A549 (cell line): ENCODE data around the gene ADD1. TPM values are rescaled to one million over a fixed set of nuclear protein-coding genes. Genes with fewer than 3 reads are reported as not detected.
"Not testable (repeated sequence)": the region's sequence is repeated elsewhere in the genome, so short reads cannot be mapped to it uniquely, and the experiment has no call there.

Source experiments
- ATAC-seq, 2 experiments: fragments of 200-7000 bp in 1 of 2; fragments of >200 bp in 1 of 2; cut with Nextera tagmentation in 1 of 2; cut with Tn5 transposase in 1 of 2; 3 replicates each; pipeline versions ENCODE4 v1.8.0 to v1.9.1; 2018 to 2020; ENCODE audit warnings: mild to moderate bottlenecking in 1 of 2, moderate library complexity in 1 of 2
- CTCF ChIA-PET: fragments of 300-600 bp; sonication (Branson Sonifier 250); formaldehyde crosslinking; extraction: SDS; loops from one replicate; lab custom pipeline; 2021; ENCODE audit warnings: antibody characterized with exemption, inconsistent platforms; lab: Yijun Ruan, JAX
- POLR2A ChIA-PET: fragments of 350-600 bp; formaldehyde crosslinking; extraction: SDS; loops from one replicate; lab custom pipeline; 2021; ENCODE audit warnings: antibody characterized with exemption, inconsistent platforms; lab: Yijun Ruan, JAX
- DNase-seq, 2 experiments: peaks; one replicate each; pipeline versions ENCODE4 v3.0.0 to v3.0.0-alpha.2; 2011 to 2016; ENCODE audit warnings: low read depth in 1 of 2, low spot score in 1 of 2
- FAIRE-seq: peaks from 2 replicates; lab custom pipeline; 2011; peaks lifted over from hg19 to GRCh38; lab: Jason Lieb, UNC
- H3K27ac ChIP-seq, 2 experiments: fragments of >200 bp; sonication (Bioruptor Twin); formaldehyde crosslinking; 3 replicates each; pipeline ENCODE4 v1.5.1; 2016 to 2017
- H3K4me1 ChIP-seq: fragments of >200 bp; sonication (Bioruptor Twin); formaldehyde crosslinking; 3 replicates; pipeline ENCODE4 v1.6.1; 2016
- H3K4me2 ChIP-seq: fragments of >200 bp; sonication (Bioruptor Twin); formaldehyde crosslinking; 3 replicates; pipeline ENCODE4 v1.6.1; 2016
- H3K4me3 ChIP-seq: fragments of >200 bp; sonication (Bioruptor Twin); formaldehyde crosslinking; 3 replicates; pipeline ENCODE4 v1.5.1; 2016
- H3K9me3 ChIP-seq: fragments of >200 bp; sonication (Bioruptor Twin); formaldehyde crosslinking; 3 replicates; pipeline ENCODE4 v1.6.1; 2016
- BHLHE40 ChIP-seq: IDR thresholded peaks from 2 replicates; pipeline ENCODE4 v1.6.1; 2012; ENCODE audit warnings: low read depth, low read length, inconsistent platforms
- CBX2 ChIP-seq: fragments of 200-600 bp; sonication (generic); IDR thresholded peaks from 2 replicates; pipeline ENCODE4 v1.6.1; 2016; ENCODE audit warnings: low read depth, mild to moderate bottlenecking, borderline replicate concordance
- CBX8 ChIP-seq: fragments of 200-600 bp; sonication (generic); IDR thresholded peaks from 2 replicates; pipeline ENCODE4 v1.6.1; 2016
- CHD2 ChIP-seq: fragments of 150-350 bp; IDR thresholded peaks from 2 replicates; pipeline ENCODE4 v1.6.1; 2014; ENCODE audit warnings: low read length; ENCODE audit not compliant: partially characterized antibody
- CHD4 ChIP-seq: fragments of 200-600 bp; sonication (generic); IDR thresholded peaks from 2 replicates; pipeline ENCODE4 v1.6.1; 2016; ENCODE audit warnings: antibody characterized with exemption, mild to moderate bottlenecking, borderline replicate concordance
- EHF ChIP-seq: fragments of 250-450 bp; sonication (Bioruptor Pico); IDR thresholded peaks from 2 replicates; pipeline ENCODE4 v1.5.0; 2020; ENCODE audit warnings: mild to moderate bottlenecking
- EHMT2 ChIP-seq: fragments of 200-600 bp; sonication (generic); IDR thresholded peaks from 2 replicates; pipeline ENCODE4 v1.6.1; 2016; ENCODE audit warnings: antibody characterized with exemption, low read depth, mild to moderate bottlenecking, moderate library complexity
- EP300 ChIP-seq, 2 experiments: fragments of >200 bp; sonication (Bioruptor Twin); formaldehyde crosslinking; IDR thresholded peaks; 2 replicates in 1 of 2; 3 replicates in 1 of 2; pipeline ENCODE4 v1.6.1; 2016 to 2017
- ESRRA ChIP-seq: fragments of 150-350 bp; IDR thresholded peaks from 2 replicates; pipeline ENCODE4 v1.6.1; 2014; ENCODE audit warnings: mild to moderate bottlenecking, low read length, borderline replicate concordance
- FOXS1 ChIP-seq: fragments of 250-450 bp; sonication (Bioruptor Pico); IDR thresholded peaks from 2 replicates; pipeline ENCODE4 v1.5.0; 2020; ENCODE audit warnings: mild to moderate bottlenecking, moderate library complexity
- GATA3 ChIP-seq: IDR thresholded peaks from 2 replicates; pipeline ENCODE4 v1.6.1; 2012; ENCODE audit warnings: borderline replicate concordance
- HDAC2 ChIP-seq: fragments of 200-600 bp; sonication (generic); IDR thresholded peaks from 2 replicates; pipeline ENCODE4 v1.6.1; 2016
- HOXB13 ChIP-seq: fragments of 250-450 bp; sonication (Bioruptor Pico); IDR thresholded peaks from 2 replicates; pipeline ENCODE4 v1.5.0; 2020; ENCODE audit warnings: low read depth, mild to moderate bottlenecking, moderate library complexity
- MAZ ChIP-seq: fragments of 150-350 bp; IDR thresholded peaks from 2 replicates; pipeline ENCODE4 v1.6.1; 2014; ENCODE audit warnings: antibody characterized with exemption, low read depth, low read length, borderline replicate concordance
- MYC ChIP-seq: IDR thresholded peaks from 2 replicates; pipeline ENCODE4 v1.6.1; 2012; ENCODE audit warnings: mild to moderate bottlenecking, inconsistent platforms, low read length, improper control_type of control experiment, borderline replicate concordance
- NPAS2 ChIP-seq: fragments of 250-450 bp; sonication (Bioruptor Pico); IDR thresholded peaks from 2 replicates; pipeline ENCODE4 v1.8.0; 2022; ENCODE audit warnings: mild to moderate bottlenecking, moderate library complexity, borderline replicate concordance
- NR3C1 ChIP-seq: fragments of >200 bp; sonication (Bioruptor Twin); formaldehyde crosslinking; IDR thresholded peaks from 3 replicates; pipeline ENCODE4 v1.6.1; 2017
- POLR2AphosphoS2 ChIP-seq: conservative IDR thresholded peaks from 2 replicates; pipeline ENCODE4 v1.6.1; 2012; ENCODE audit warnings: low read length, improper control_type of control experiment, inconsistent platforms
- RARB ChIP-seq: fragments of 250-450 bp; sonication (Bioruptor Pico); IDR thresholded peaks from 2 replicates; pipeline ENCODE4 v1.8.0; 2021; ENCODE audit warnings: mild to moderate bottlenecking, moderate library complexity
- ZFP36 ChIP-seq: fragments of 450-650 bp; IDR thresholded peaks from 2 replicates; pipeline ENCODE4 v1.6.1; 2014; ENCODE audit warnings: borderline replicate concordance; ENCODE audit not compliant: partially characterized antibody
- ZNF302 ChIP-seq: fragments of 250-450 bp; sonication (Bioruptor Pico); IDR thresholded peaks from 2 replicates; pipeline ENCODE4 v1.9.0; 2021; ENCODE audit warnings: inconsistent platforms, mild to moderate bottlenecking, moderate library complexity
- WGBS: methylation state at CpG from one replicate; pipeline ENCODE4 v1.1.6; 2017; ENCODE audit errors: missing lambda C conversion rate; 5-methylcytosine and 5-hydroxymethylcytosine counted together
- polyA plus RNA-seq, 4 experiments: library from polyadenylated mRNA; depleted of rRNA in 3 of 4; stranded (reverse); fragments of >200 nt; fragmentation: RNase III in 1 of 4; extraction: RNeasy Plus Mini Kit Qiagen cat#74134 plus additional on column Dnase treatment in 1 of 4; gene quantifications; 2 replicates in 3 of 4; 3 replicates in 1 of 4; pipeline ENCODE4 v1.2.3, GENCODE V29; 2011 to 2017
- TF ChIP-seq, protein P1 (sequence below): fragments of >200 bp; sonication (Bioruptor Twin); formaldehyde crosslinking; IDR thresholded peaks from 3 replicates; pipeline ENCODE4 v1.6.1; 2016
- TF ChIP-seq, protein P2 (sequence below): IDR thresholded peaks from 2 replicates; pipeline ENCODE4 v1.6.1; 2012

Gene ADD1
- polyA plus RNA-seq, 2 of the 4 experiments (the other 2 are of a cell fraction), result 59.7 to 60.3 TPM

DNA sequence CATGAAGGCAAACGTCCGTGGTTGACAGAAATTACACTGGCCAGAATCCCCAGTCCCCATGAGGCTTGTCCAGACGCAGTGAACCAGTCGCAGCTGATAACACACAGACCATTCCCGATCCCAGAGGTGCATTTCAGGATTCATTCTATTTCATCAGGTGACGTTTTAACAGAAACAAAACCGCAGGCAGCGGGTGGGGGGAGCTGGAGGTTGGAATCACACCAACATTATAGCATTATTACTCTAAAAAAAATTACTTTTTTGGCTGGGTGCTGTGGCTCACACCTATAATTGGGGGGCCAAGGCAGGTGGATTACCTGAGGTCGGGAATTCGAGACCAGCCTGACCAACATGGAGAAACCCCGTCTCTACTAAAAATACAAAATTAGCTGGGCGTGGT lies 94.3 kb downstream of the ADD1 start:
- no peak overlapping the region for H3K4me2 ChIP-seq
- CTCF ChIA-PET, result interaction anchor here (1.1 to 1.5 kb wide), 4 partner anchors 14 to 106 kb away, joined by 3 to 4 read pairs (median 3); no protein-coding TSS in a partner anchor
- no peak overlapping the region for H3K4me3 ChIP-seq
- no peak overlapping the region; a peak in 1 of 6 replicates for H3K27ac ChIP-seq
- peaks cover 29% of the 10 kb centered on the region for H3K4me1 ChIP-seq
- POLR2A ChIA-PET, result no interaction called here
- DNase-seq (no peak), FAIRE-seq (no peak), ATAC-seq (no peak)
- H3K9me3 ChIP-seq, result no peaks in the 10 kb centered on the region
- TF ChIP-seq POLR2AphosphoS2, result no peak
- no peak for TF ChIP-seq EHMT2
- TF ChIP-seq CBX8, result no peak
- no peak for TF ChIP-seq MAZ
- TF ChIP-seq MYC, result no peak
- no peak for TF ChIP-seq FOXS1 (CRISPR knock-in tag)
- TF ChIP-seq, protein P1, sequence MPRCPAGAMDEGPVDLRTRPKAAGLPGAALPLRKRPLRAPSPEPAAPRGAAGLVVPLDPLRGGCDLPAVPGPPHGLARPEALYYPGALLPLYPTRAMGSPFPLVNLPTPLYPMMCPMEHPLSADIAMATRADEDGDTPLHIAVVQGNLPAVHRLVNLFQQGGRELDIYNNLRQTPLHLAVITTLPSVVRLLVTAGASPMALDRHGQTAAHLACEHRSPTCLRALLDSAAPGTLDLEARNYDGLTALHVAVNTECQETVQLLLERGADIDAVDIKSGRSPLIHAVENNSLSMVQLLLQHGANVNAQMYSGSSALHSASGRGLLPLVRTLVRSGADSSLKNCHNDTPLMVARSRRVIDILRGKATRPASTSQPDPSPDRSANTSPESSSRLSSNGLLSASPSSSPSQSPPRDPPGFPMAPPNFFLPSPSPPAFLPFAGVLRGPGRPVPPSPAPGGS, result no peak
- no peak for TF ChIP-seq EP300 (IDR thresholded peaks at IDR 0.05)
- no peak for TF ChIP-seq BHLHE40
- no peak for TF ChIP-seq ZFP36
- no peak for TF ChIP-seq NR3C1
- no peak for TF ChIP-seq CHD4
- no peak for TF ChIP-seq HDAC2
- TF ChIP-seq, all 56 proteins: peak for 0
- WGBS, result 91% methylated on average over 12 of the region's 12 CpGs

DNA sequence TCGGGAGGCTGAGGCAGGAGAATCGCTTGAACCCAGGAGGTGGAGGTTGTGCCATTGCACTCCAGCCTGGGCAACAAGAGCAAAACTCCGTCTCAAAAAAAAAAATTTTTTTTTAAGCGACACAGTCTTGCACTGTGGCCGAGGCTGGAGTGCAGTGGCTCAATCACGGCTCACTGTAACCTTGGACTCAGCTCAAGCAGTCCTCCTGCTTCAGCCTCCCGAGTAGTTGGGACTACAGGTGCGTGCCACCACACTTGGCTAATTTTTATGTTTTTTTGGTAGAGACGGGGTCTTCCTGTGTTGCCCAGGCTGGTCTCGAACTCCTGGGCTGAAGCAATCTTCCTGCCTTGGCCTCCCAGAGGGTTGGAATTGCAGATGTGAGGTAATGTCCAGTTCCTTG lies 94.8 kb downstream of the ADD1 start:
- H3K9me3 ChIP-seq, FAIRE-seq, H3K4me2 ChIP-seq, DNase-seq, H3K27ac ChIP-seq, H3K4me3 ChIP-seq, POLR2A ChIA-PET, ATAC-seq: not testable (repeated sequence)
- CTCF ChIA-PET, result interaction anchor here (1.3 to 1.5 kb wide), 3 partner anchors 13 to 24 kb away, joined by 3 to 4 read pairs (median 3); no protein-coding TSS in a partner anchor
- peaks cover 25% of the 10 kb centered on the region for H3K4me1 ChIP-seq
- WGBS, result 96% methylated on average over 10 of the region's 10 CpGs

DNA sequence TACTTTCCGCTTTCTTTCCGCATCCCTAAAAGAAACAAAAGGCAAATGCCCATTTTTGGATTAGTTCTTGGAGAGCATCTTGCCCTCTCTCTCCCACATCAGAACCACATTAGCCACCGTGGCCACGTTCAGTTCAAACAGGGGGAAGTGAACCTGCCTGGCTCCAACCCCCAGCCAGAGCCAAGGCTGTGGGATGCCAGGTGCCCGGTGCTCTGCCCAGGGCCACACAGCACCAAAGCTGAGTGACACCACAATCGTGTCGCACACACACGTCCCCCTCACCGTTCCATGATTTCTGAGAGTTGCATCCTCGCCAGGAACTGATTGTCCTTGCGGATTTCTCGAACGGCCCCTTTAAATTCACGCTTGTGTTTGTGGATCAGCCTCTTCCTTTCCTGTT lies 95.3 kb downstream of the ADD1 start:
- WGBS, result 94% methylated on average over 14 of the region's 14 CpGs
- Histone ChIP-seq H3K9me3 (no peaks in the 10 kb centered on the region), H3K4me1 (peaks cover 22% of the 10 kb centered on the region), H3K27ac (no peak overlapping the region), H3K4me2 (no peak overlapping the region), H3K4me3 (no peak overlapping the region)
- TF ChIP-seq CBX2 (no peak), EHMT2 (no peak), BHLHE40 (no peak), CHD2 (no peak), POLR2AphosphoS2 (no peak), RARB (CRISPR knock-in tag) (no peak), EHF (no peak), NPAS2 (CRISPR knock-in tag) (no peak), ESRRA (no peak), HDAC2 (no peak), HOXB13 (CRISPR knock-in tag) (no peak), GATA3 (no peak), ZNF302 (no peak)
- TF ChIP-seq, protein P2, sequence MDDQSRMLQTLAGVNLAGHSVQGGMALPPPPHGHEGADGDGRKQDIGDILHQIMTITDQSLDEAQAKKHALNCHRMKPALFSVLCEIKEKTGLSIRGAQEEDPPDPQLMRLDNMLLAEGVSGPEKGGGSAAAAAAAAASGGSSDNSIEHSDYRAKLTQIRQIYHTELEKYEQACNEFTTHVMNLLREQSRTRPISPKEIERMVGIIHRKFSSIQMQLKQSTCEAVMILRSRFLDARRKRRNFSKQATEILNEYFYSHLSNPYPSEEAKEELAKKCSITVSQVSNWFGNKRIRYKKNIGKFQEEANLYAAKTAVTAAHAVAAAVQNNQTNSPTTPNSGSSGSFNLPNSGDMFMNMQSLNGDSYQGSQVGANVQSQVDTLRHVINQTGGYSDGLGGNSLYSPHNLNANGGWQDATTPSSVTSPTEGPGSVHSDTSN, result no peak
- no peak for FAIRE-seq
- CTCF ChIA-PET, result interaction anchor here (1.0 to 1.5 kb wide), 4 partner anchors 13 to 175 kb away, joined by 3 to 4 read pairs (median 4); no protein-coding TSS in a partner anchor
- POLR2A ChIA-PET, result no interaction called here
- no peak for DNase-seq
- no peak for ATAC-seq
